Heart right ventricle (tissue), 16 donors: ENCODE measurements around the gene TGFBR1. TPM values are rescaled to one million over a fixed set of nuclear protein-coding genes. Genes with fewer than 3 reads are reported as not detected.

Experiments
- ATAC-seq, 8 donors: fragments of 200-7000 bp; cut with Tn5 transposase; one replicate each; pipeline ENCODE4 v1.9.1; 2020; ENCODE audit warnings: mild to moderate bottlenecking in 8 of 8, moderate library complexity in 8 of 8, moderate number of reproducible peaks in 1 of 8
- DNase-seq, 2 donors: peaks; one replicate each; pipeline ENCODE4 v3.0.0-alpha.2; 2020
- H3K27ac ChIP-seq, 10 donors: fragments of 200-600 bp; sonication (generic) in 2 of 10; one replicate each; pipeline versions ENCODE4 v1.5.0 to v1.8.0; 2020 to 2022; ENCODE audit warnings: mild to moderate bottlenecking in 3 of 10
- H3K27me3 ChIP-seq, 7 donors: fragments of 200-600 bp; one replicate each; pipeline ENCODE4 v1.8.0; 2021 to 2022; ENCODE audit warnings: mild to moderate bottlenecking in 2 of 7
- H3K36me3 ChIP-seq, 9 donors: fragments of 200-600 bp; sonication (generic) in 1 of 9; one replicate each; pipeline versions ENCODE4 v1.5.0 to v1.8.0; 2020 to 2022; ENCODE audit warnings: mild to moderate bottlenecking in 2 of 9
- H3K4me1 ChIP-seq, 9 donors: fragments of 200-600 bp; sonication (generic) in 1 of 9; one replicate each; pipeline versions ENCODE4 v1.5.0 to v1.8.0; 2020 to 2022; ENCODE audit warnings: mild to moderate bottlenecking in 4 of 9
- H3K4me3 ChIP-seq, 10 donors: fragments of 200-600 bp; sonication (generic) in 2 of 10; one replicate each; pipeline versions ENCODE4 v1.5.0 to v1.8.0; 2020 to 2022; ENCODE audit warnings: mild to moderate bottlenecking in 7 of 10, moderate library complexity in 2 of 10
- H3K9me3 ChIP-seq, 11 donors: fragments of 200-600 bp in 10 of 11; sonication (generic) in 2 of 11; one replicate each; pipeline versions ENCODE4 v1.5.0 to v1.8.0; 2013 to 2022; ENCODE audit warnings: mild to moderate bottlenecking in 2 of 11, control low read depth in 1 of 11, moderate library complexity in 1 of 11
- WGBS, 2 donors: extraction: QIAGEN DNeasy Blood & Tissue Kit; methylation state at CpG; one replicate each; pipeline ENCODE4 v1.1.7; 2013; ENCODE audit warnings: inconsistent platforms in 1 of 2; 5-methylcytosine and 5-hydroxymethylcytosine counted together
- intact Hi-C, 10 donors: fragments of 100-400 bp; cut with DNase I; formaldehyde crosslinking; loops; one replicate each; pipeline versions ENCODE4 v1.11.1 to v1.14.2; 2022
- polyA plus RNA-seq, 2 donors: library from polyadenylated mRNA; stranded (reverse); fragments of 200-250 nt; gene quantifications; one replicate each; pipeline ENCODE4 v1.2.3, GENCODE V29; 2013
- total RNA-seq, 10 donors: library from RNA; stranded (reverse); fragmentation: NEBNext Ultra II Directional in 3 of 10; extraction: Animal tissue kit (Norgen Biotek cat#: 25700) in 3 of 10; gene quantifications; one replicate each; pipeline versions ENCODE4 v1.2.1 to v1.2.4, GENCODE V29; 2021 to 2023
- TF ChIP-seq, protein P1 (sequence below), 9 donors: fragments of 200-600 bp; sonication (generic) in 2 of 9; IDR thresholded peaks; one replicate each; pipeline versions ENCODE4 v1.5.0 to v1.8.0; 2021 to 2022; ENCODE audit warnings: antibody characterized with exemption in 9 of 9, mild to moderate bottlenecking in 5 of 9, moderate library complexity in 1 of 9
- donor health status: Arrhythmogenic right ventricular cardiomyopathy.
- donor health status: ischemic (EF 13 %, LVEDD 7.1; RV severe dilation, severe dysfunction).
- donor health status: healthy with polysubstance abuse.
- donor health status: DM: no; HTN: yes; CAD: no.
- donor health status: DM: no; HTN: no; CAD: no.
- donor health status: ischemic (EF 25% LVEDD 6.9; RV normal size, moderate dysfunction).
- donor health status: ischemic (EF 25% LVEDD 5.7; RV mildly dilated, moderate dysfunction).
- donor health status: healthy.
- donor health status: DM: yes; HTN: yes; CAD: no.
- donor health status: Ischemic cardiomyopathy.
- donor health status: ischemic (EF 35%, LVEDD 5.7; RV mildly dilated, moderate dysfunction).
- donor health status: nonischemic (EF 11% LVEDD 7.7; RV severe dilation, severe dysfunction).
- donor health status: DM: yes; HTN: yes; CAD: no.
- donor health status: PGD.
- donor health status: ischemic (EF 29% LVEDD 5.4; RV normal size, mild dysfunction).
- donor health status: nonischemic (EF 23%, LVEDD 6.1; RV moderate dilation, normal function).

Gene TGFBR1
- total and polyA plus RNA-seq, 12 donors, result 4.9 to 25.4 (median 13.5) TPM

DNA sequence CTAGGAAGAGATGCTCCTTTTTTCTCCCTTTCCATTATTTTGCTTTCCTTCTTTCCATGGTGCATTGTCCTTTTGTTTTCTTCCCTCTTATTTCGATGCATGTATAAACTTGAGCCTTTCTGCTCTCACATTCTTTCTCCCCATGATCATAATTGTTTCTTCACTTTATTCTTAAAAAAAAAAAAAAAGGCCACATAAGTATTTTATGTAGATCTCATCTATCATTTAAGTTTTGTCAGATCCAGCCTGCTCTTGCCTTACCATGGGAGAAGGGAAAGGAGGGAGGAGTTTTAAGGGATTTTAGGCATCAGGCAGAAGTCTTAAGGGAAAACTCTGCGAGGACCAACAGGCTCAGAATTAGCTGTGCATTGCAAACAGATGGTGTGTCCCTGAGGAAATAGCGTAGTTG lies 11.1 kb downstream of the TGFBR1 start:
- ATAC-seq, result no peak
- TF ChIP-seq, protein P1, sequence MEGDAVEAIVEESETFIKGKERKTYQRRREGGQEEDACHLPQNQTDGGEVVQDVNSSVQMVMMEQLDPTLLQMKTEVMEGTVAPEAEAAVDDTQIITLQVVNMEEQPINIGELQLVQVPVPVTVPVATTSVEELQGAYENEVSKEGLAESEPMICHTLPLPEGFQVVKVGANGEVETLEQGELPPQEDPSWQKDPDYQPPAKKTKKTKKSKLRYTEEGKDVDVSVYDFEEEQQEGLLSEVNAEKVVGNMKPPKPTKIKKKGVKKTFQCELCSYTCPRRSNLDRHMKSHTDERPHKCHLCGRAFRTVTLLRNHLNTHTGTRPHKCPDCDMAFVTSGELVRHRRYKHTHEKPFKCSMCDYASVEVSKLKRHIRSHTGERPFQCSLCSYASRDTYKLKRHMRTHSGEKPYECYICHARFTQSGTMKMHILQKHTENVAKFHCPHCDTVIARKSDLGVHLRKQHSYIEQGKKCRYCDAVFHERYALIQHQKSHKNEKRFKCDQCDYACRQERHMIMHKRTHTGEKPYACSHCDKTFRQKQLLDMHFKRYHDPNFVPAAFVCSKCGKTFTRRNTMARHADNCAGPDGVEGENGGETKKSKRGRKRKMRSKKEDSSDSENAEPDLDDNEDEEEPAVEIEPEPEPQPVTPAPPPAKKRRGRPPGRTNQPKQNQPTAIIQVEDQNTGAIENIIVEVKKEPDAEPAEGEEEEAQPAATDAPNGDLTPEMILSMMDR (IDR thresholded peaks at IDR 0.05), result no peak
- H3K27ac ChIP-seq, result no peak overlapping the region
- peaks cover 7 to 87% (median 70%) of the 10 kb centered on the region in 9 donors for H3K4me1 ChIP-seq
- H3K9me3 ChIP-seq, result no peaks in the 10 kb centered on the region
- H3K36me3 ChIP-seq, result no peaks in the 10 kb centered on the region
- H3K4me3 ChIP-seq, result no peak overlapping the region
- intact Hi-C loops, result no loop called here
- DNase-seq, result no peak
- no peaks in the 10 kb centered on the region for H3K27me3 ChIP-seq
- 78 to 80% methylated on average over 3 of the region's 3 CpGs for WGBS, 2 donors

DNA sequence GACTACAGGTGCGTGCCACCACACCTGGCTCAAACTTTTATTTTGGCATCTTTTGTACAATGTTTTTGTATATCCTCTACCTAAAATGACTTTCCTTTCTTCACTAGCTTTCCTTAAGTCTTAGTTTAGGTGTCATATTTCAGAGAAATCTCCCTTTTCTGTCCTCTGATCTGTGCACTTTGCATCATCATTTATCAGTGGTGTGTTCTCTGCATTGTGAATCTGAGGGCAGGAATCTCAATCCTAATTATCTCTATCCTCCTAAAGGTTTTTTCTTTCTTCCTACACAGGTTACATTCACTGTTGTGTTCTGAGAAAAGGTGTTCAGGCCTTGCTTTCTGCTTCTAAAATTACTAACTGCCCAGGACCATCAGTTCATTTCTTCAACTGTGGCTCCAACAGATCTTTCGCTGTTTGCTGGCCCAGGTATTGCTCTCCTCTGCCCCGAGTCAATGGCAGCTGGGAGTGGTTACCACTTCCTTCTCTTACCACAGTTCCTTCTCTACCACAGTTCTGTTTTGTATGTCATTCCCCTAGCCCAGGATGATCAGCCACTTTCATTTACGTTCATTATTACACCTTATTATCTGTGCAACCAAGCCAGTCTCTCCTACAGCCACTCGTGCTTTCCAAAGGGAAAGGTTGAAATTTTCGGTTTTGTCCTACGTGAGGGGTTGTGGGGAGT lies 14.0 kb downstream of the TGFBR1 start:
- TF ChIP-seq, protein P1 (IDR thresholded peaks at IDR 0.05), result no peak
- peak overlapping the region in 1 of 10 donors; percentile 23 for H3K4me3 ChIP-seq
- peaks cover 4 to 76% (median 56%) of the 10 kb centered on the region in 9 donors for H3K4me1 ChIP-seq
- 89 to 90% methylated on average over 7 of the region's 7 CpGs for WGBS, 2 donors
- ATAC-seq, result peak in 6 of 8 donors; percentile 34 to 47 (median 40)
- no peaks in the 10 kb centered on the region for H3K9me3 ChIP-seq
- no peaks in the 10 kb centered on the region for H3K36me3 ChIP-seq
- H3K27ac ChIP-seq, result peak overlapping the region in 1 of 10 donors; percentile 77
- intact Hi-C loops, result no loop called here
- no peaks in the 10 kb centered on the region for H3K27me3 ChIP-seq
- DNase-seq, result no peak

DNA sequence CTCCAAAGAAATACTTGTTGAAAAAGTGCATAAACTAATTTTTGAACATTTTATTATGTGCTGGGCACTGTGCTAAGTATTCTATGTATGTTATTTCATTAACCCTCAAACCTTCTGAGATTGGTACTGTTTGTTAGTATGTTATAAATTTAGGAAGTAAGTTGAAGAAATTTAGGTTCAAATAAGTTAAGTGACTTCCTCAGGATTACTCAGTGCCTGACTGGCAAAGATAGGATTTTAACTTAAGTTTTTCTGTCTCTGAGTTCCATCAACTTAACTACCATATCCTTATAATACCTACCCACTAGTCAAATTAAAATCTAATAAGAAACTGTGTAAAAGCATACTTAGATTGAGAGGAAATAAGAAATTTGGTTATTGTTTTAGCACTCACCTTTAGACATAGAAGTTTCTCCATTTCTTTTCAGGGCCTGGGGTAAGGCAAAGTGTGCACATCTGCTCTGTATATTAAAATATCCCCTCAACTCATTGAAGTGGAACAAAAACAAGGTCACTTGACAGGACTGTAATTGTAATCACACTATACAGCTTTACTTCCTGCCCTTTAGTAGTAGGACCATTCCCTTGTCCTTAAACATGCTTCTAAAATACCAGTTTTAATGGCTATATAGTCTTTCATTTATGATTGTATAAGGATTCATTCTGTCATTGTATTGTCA lies 15.2 kb downstream of the TGFBR1 start:
- intact Hi-C loops, result no loop called here
- H3K4me1 ChIP-seq, result peaks cover 2 to 73% (median 44%) of the 10 kb centered on the region in 9 donors
- ATAC-seq, result no peak

DNA sequence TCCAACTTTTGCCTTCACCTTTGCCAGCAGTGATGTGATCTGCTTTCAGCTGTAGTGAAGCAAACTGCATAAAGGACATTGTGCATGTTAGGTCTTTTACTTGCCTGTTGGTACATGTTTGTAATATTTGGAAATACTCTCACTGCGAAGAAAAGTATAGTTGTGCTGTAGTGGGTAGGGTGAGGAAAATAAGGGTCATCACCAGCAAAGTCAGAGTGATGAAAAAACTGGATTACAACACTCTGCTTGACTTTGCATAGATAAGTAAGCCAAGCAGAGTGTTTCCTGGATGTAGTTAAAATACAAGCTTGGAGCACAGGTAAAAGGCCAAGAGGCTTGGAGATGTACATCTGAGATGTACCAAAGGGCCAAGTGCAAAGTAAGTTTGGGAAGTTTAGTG lies 16.7 kb downstream of the TGFBR1 start:
- Histone ChIP-seq H3K36me3 (no peaks in the 10 kb centered on the region), H3K9me3 (no peaks in the 10 kb centered on the region), H3K4me1 (peaks cover 0 to 73% (median 34%) of the 10 kb centered on the region in 9 donors), H3K27ac (no peak overlapping the region), H3K4me3 (no peak overlapping the region), H3K27me3 (no peaks in the 10 kb centered on the region)
- TF ChIP-seq, protein P1 (IDR thresholded peaks at IDR 0.05), result no peak
- intact Hi-C loops, result no loop called here
- 85 to 87% methylated on average over 1 of the region's 1 CpG for WGBS, 2 donors
- ATAC-seq, result no peak
- DNase-seq, result no peak

More for the DNA sequence above, 15.2 kb downstream of the TGFBR1 start:
- H3K36me3 ChIP-seq, result no peaks in the 10 kb centered on the region
- H3K27ac ChIP-seq, result peak overlapping the region in 2 of 10 donors; percentile 1 to 77
- H3K4me3 ChIP-seq, result no peak overlapping the region
- H3K9me3 ChIP-seq, result no peaks in the 10 kb centered on the region
- TF ChIP-seq, protein P1 (IDR thresholded peaks at IDR 0.05), result no peak
- no peak for DNase-seq
- H3K27me3 ChIP-seq, result no peaks in the 10 kb centered on the region
